ENCODE data around the gene RAPSN.

Gene RAPSN

DNA sequence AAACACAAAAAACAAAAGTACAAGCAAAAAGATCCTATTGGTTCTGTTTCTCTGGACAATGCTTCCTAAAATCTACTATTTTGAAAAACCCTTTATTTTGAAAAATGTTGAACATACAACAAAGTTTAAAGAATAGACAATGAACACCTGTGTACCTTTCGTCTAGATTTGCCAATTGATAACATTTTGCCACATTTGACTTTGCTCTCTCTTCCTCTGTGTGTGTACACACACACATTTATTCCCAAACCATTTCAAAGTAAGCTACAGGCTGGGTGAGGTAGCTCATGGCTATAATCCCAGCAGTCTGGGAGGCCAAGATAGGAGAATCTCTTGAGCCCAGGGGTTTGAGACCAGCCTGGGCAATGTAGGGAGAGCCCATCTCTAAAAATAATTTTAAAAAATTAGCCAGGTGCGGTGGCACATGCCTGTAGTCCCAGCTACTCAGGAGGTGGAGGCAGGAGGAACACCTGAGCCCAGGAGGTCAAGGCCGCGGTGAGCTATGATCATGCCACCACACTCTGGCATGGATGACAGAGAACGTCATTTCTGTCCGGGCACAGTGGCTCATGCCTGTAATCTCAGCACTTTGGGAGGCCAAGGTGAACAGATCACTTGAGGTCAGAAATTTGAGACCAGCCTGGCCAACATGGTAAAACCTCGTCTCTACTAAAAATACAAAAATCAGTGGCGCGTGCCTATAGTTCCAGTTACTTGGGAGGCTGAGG is 17.4 kb downstream of the RAPSN start:
- no peak for DNase-seq

DNA sequence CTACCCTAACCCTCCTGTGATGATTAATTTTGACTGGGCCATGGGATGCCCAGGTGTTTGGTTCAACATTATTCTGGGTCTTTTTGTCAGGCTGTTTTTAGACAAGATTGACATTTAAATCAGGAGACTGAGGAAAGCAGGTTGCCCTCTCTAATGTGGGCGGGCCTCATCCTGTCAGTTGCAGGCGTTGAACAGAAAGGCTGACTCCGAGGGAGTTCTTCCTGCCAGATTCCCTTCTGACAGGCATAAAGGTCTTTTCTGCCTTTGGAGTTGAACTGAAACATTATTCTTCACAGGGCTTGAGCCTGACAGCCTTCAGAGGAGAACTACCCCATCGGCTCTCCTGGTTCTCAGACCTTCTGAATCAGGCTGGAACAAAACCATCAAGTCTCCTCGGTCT is 18.4 kb downstream of the RAPSN start:
- no peak for DNase-seq

DNA sequence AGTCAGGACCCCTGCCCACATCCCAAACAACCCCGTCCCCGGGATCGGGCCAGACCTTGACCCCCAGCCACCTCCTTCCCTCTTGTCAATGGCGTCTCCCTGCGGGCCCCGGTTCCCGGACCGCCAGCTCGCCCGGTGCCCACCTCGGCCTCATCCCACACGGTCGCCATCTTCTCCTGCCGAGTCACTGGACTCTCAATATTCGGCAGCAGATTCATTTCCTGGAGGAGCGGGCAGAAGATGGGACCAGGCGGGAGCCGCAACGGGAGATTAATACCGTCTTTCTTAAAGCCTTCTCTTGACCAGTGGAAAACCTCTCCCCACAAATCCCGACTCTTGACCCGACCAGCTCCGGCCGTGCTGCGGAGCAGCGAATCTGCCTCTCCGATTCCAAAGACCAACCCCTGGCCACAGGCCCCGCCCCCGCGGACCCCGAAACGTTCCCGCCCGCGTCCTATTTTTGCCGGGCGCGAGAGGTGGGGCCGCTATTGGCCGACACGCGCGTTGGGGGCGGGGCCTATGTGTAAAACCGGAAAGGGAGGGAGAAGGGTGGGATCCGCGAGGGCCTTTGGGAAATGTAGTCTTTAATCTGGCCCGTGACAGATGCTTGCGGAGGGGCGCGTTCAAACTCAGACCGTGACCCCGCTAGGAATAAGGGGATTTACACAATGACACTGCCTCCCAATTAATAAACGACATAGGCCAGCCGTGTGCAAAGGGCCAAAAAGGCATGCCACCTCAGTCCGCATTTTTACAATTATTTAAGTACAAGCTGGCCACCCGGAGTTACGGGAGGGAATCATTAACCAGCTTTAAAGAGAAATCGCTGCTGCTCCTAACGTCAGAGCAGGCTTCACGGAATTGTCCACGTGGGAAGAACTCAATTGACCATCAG is 22.6 kb downstream of the RAPSN start, which contains the start of gene PSMC3:
TSS of gene PSMC3 (minus strand) at position 378 of the 895 bp plus-strand sequence. CDS start at position 218, 160 bp downstream.
- peak; percentile 100 for DNase-seq

DNA sequence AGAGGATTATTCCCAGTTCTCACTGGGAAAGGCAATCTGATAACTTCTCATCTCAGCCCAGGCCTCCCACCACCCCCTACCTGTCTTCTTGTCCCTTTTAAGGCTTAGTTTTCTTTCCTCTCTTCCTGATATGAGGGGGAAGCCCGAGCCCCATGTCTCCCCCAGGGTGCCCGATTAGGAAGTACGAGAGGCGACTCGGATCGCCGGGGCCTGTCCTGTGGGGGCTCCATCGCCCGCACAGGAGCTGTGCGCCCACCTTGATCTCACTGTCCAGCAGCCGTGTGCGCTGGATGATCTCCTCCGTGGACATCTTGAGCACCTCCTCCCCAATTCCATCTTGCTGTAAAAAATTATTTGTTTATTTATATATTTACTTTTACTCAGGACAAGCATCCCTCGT is 23.3 kb downstream of the RAPSN start:
- DNase-seq = no peak

DNA sequence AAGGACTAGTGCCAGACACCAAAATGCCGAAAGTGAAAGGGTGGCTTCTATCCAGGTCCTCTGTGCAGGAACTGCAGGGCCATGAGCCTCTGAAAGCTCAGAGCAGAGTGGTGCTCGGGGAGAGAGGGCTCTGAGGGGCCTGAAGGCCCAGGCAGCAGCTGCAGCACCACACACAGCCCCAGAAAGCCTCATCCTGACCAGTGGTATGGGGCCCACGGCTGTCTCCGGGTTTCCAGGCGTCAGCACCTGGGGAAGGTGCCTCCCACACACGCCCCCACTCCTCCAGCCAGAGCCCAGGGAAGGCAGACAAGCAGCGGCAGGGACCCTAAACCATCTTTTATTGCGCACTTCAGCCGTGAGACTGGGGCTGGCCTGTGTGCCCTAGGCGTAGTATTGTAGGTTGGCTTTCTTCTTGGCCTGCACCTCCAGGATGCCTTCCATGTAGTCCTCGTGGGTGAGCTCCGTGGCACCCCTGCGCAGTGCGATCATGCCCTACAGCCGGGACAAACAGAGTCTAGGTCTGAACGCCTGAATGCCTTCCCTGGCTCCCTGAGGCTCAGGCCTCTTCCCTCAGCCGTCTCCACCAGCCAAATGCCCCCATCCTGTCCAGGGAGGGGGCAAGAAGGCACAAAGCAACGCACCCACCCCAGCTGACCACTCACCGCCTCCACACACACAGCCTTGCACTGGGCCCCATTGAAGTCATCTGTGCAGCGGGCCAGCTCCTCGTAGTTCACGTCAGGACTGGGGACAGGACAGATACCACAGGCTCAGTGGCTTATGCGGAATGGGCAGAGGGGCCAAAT is 30.3 kb downstream of the RAPSN start:
- DNase-seq = no peak

DNA sequence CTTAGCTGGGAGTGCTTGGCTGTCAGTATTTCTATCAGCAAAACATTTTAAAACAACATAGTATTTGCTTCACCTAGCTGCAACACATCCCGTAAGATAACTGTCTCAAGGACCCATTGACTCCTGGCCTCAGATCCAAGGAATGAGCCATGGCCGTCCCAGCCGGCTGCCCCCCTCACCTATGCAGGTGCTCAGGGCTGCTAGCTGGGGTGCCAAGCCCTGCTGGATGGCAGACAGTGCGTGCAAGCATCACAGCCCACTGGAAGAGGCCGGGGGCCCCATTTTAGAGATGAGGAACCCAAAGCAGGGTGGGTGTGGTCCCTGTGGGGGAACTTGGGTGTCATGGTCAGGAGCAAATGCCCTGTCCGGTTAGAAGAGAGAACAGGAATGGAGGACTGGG is 31.2 kb downstream of the RAPSN start:
- no peak for DNase-seq

DNA sequence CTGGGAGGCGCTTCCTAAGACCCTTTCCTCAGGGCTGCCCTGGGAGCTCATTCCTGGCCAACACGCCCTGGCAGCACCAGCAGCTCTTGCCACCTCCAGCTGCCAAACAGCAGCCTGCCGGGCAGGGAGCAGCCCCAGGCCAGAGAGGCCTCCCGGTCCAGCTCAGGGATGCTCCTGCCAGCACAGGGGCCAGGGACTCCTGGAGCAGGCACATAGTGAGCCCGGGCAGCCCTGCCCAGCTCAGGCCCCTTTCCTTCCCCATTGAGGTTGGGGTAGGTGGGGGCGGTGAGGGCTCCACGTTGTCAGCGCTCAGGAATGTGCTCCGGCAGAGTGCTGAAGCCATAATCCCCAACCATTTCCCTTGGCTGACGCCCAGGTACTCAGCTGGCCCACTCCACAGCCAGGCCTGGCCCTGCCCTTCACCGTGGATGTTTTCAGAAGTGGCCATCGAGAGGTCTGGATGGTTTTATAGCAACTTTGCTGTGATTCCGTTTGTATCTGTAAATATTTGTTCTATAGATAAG is 32.9 kb downstream of the RAPSN start:
- DNase-seq = no peak

DNA sequence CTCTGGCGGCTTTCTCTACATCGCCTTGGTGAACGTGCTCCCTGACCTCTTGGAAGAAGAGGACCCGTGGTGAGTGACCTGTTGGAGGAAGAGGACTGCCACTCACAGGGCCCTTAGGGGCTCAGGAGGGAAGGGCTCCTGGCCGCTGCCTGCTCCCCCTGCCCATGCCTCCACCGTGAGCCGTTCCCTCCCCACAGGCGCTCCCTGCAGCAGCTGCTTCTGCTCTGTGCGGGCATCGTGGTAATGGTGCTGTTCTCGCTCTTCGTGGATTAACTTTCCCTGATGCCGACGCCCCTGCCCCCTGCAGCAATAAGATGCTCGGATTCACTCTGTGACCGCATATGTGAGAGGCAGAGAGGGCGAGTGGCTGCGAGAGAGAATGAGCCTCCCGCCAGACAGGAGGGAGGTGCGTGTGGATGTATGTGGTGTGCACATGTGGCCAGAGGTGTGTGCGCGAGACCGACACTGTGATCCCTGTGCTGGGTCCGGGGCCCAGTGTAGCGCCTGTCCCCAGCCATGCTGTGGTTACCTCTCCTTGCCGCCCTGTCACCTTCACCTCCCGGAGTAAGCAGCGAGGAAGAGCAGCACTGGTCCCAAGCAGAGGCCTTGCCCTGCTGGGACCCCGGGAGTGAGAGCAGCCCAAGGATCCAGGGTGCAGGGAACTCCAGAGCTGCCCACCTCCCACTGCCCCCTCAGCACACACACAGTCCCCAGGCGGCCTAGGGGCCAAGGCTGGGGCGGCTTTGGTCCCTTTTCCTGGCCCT is 33.7 kb downstream of the RAPSN start:
- DNase-seq = no peak

- DNase-seq = no peak
These were observed 34.3 kb downstream of the RAPSN start for GRCh38 chr11:47414685-47415070.

- DNase-seq = no peak
These were observed 34.8 kb downstream of the RAPSN start for GRCh38 chr11:47413908-47414684.

DNA sequence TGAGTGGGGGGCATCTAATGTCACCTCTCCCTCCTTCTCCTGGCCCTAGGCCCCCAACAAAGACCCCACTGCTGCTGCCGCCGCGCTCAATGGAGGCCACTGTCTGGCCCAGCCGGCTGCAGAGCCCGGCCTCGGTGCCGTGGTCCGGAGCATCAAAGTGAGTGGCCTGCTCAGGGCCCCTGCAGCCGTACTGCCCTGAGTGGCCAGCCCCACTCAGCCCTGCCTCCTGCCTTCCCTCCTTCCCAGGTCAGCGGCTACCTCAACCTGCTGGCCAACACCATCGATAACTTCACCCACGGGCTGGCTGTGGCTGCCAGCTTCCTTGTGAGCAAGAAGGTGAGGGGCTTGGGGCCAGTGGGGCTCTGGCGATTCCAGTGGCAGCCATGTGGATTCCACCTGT is 35.6 kb downstream of the RAPSN start:
- no peak for DNase-seq

- DNase-seq = peak; percentile 78
These were observed 36.8 kb downstream of the RAPSN start for GRCh38 chr11:47411884-47412746.

- DNase-seq = no peak
These were observed 38.3 kb downstream of the RAPSN start for GRCh38 chr11:47410370-47411264.

DNA sequence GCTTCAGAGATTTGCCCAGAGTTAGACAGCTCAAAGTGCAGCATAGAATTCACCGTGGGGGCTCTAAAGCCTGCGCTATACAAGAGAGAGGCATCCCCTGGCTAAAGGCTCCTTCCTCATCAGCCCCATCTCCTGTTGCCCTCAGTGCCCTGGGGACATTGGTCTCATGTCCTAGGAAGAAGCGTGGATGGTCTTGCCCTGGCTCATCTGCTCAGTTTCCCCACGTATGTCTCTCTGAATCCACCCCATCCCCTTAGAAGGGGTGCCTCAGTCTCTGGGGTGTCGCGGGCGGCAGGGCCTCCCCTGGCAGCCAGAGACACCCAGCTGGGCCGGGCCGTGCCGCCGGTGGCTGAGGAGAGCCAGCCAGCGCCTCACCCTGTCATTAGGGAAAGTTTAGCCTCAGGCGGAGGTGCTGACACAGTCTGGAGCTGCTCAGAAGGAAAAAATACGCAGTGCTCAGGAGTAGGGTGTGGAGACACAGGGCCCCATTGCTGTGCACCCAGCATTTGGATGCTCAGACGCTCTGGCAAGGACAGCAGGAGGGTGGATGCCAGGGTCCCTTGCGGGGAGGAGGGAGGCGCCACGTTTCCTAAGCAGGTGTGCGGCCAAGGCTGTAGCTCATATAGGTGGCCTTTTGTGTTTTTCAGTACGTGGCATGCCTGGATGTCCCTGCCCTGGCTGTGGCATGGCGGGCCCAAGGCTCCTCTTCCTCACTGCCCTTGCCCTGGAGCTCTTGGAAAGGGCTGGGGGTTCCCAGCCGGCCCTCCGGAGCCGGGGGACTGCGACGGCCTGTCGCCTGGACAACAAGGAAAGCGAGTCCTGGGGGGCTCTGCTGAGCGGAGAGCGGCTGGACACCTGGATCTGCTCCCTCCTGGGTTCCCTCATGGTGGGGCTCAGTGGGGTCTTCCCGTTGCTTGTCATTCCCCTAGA is 39.2 kb downstream of the RAPSN start:
- no peak for DNase-seq

DNA sequence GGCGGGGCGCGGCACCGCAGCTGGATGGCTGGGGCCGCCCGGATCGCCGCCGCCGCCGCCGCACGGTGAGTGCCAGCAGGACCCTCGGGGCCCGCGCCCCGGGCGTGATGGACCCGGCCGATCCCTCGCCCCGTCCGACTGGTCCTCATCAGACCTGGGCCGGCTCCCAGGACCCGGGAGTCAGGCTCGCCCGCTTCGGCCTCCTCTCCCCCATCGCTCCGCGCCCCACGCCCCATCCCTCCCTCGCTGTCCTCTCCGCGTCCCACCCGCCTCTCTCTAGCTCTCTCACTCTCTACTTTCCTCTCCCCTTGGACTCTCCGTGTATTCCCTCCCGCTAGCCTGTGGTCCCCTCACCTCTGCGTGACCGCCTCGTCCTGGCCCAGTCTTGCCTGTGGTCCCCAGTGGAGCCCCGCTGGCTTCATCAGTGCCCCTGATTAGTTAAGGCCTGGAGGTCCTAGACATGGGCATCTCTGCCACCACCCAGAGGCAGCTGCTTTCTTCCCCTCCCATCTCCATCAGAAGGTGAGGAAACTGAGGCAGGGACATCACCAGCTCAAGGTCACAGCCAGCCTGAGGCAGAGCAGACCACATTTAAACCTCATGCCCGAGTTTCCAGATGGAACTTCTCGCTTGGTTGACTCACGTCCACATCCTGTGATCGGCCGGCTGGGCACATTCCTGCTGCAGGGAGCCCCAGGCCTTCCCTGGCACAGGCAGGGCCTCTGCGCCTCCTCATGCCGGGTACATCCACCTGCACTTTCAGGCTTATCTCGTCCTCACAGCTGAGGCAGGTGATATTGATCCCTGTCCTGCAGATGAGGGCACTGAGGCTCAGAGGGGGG is 40.1 kb downstream of the RAPSN start:
- DNase-seq = peak; percentile 52

GRCh38 chr11:47407746-47408590 is 41.0 kb downstream of the RAPSN start, which contains the start of gene SLC39A13:
SLC39A13 (plus strand) TSS chr11:47408590; CDS start chr11:47410095, 1,505 bp downstream.
- DNase-seq = peak; percentile 94

Measured in stimulated activated CD8-positive, alpha-beta memory T cell treated with anti-CD3 and anti-CD28 coated beads, Interleukin-4, amount 100 ng/mL, for 48 hours (primary cell).